Peyer's patch (tissue), 4 donors: ENCODE results near the gene SLC13A3. TPM values are rescaled to one million over a fixed set of nuclear protein-coding genes. Genes with fewer than 3 reads are reported as not detected.

ENCODE experiments used
- DNase-seq, 3 donors: peaks; one replicate each; pipeline ENCODE4 v3.0.0-alpha.2; 2017 to 2019
- H3K27ac ChIP-seq, 4 donors: fragments of 200-600 bp; sonication (generic); one replicate each; pipeline ENCODE4 v1.5.1; 2016 to 2019
- H3K27me3 ChIP-seq, 2 donors: fragments of 200-600 bp; sonication (generic); one replicate each; pipeline ENCODE4 v1.5.1; 2019
- H3K36me3 ChIP-seq, 3 donors: fragments of 200-600 bp; sonication (generic); one replicate each; pipeline ENCODE4 v1.5.1; 2016 to 2019
- H3K4me1 ChIP-seq, 4 donors: fragments of 200-600 bp; sonication (generic); one replicate each; pipeline ENCODE4 v1.5.1; 2016 to 2019
- H3K4me3 ChIP-seq, 4 donors: fragments of 200-600 bp; sonication (generic); 1 replicate in 3 of 4; 2 replicates in 1 of 4; pipeline ENCODE4 v1.5.1; 2016 to 2019; ENCODE audit warnings: mild to moderate bottlenecking in 1 of 4
- H3K9me3 ChIP-seq, 4 donors: fragments of 200-600 bp; sonication (generic); one replicate each; pipeline ENCODE4 v1.5.1; 2016 to 2019; ENCODE audit warnings: mild to moderate bottlenecking in 1 of 4
- POLR2A ChIP-seq, 2 donors: fragments of 450-650 bp; IDR thresholded peaks; one replicate each; pipeline ENCODE4 v1.5.1; 2017; ENCODE audit warnings: antibody characterized with exemption in 2 of 2, mild to moderate bottlenecking in 2 of 2, moderate library complexity in 2 of 2
- total RNA-seq, 4 donors: library from RNA; depleted of rRNA; stranded (reverse); fragments of >200 nt; gene quantifications; one replicate each; pipeline ENCODE4 v1.1.0, GENCODE V29; 2016
- TF ChIP-seq, protein P1 (sequence below), 6 experiments: fragments of 450-650 bp in 4 of 6; fragments of 200-600 bp in 2 of 6; sonication (generic) in 1 of 6; IDR thresholded peaks; one replicate each; pipeline ENCODE4 v1.5.1; 2017 to 2019; ENCODE audit warnings: antibody characterized with exemption in 6 of 6, mild to moderate bottlenecking in 3 of 6, moderate library complexity in 1 of 6

SLC13A3 gene
- total RNA-seq, 4 donors from 2014 or later, result 1.3 to 10.7 TPM; not detected in 2

GRCh38 chr20:46652699-46653098 is 1.4 kb upstream of the SLC13A3 start:
- Histone ChIP-seq H3K36me3 (no peaks in the 10 kb centered on the region), H3K4me3 (no peak overlapping the region), H3K4me1 (no peaks in the 10 kb centered on the region), H3K27me3 (peaks cover 0 to 9% of the 10 kb centered on the region in 2 donors), H3K27ac (no peak overlapping the region), H3K9me3 (no peaks in the 10 kb centered on the region)
- TF ChIP-seq, protein P1, sequence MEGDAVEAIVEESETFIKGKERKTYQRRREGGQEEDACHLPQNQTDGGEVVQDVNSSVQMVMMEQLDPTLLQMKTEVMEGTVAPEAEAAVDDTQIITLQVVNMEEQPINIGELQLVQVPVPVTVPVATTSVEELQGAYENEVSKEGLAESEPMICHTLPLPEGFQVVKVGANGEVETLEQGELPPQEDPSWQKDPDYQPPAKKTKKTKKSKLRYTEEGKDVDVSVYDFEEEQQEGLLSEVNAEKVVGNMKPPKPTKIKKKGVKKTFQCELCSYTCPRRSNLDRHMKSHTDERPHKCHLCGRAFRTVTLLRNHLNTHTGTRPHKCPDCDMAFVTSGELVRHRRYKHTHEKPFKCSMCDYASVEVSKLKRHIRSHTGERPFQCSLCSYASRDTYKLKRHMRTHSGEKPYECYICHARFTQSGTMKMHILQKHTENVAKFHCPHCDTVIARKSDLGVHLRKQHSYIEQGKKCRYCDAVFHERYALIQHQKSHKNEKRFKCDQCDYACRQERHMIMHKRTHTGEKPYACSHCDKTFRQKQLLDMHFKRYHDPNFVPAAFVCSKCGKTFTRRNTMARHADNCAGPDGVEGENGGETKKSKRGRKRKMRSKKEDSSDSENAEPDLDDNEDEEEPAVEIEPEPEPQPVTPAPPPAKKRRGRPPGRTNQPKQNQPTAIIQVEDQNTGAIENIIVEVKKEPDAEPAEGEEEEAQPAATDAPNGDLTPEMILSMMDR (IDR thresholded peaks at IDR 0.05), result no peak
- no peak for TF ChIP-seq POLR2A (IDR thresholded peaks at IDR 0.05)
- DNase-seq, result no peak

- Histone ChIP-seq H3K27ac (no peak overlapping the region), H3K27me3 (peaks cover 0 to 9% of the 10 kb centered on the region in 2 donors), H3K4me3 (no peak overlapping the region)
These were observed 626 bp downstream of the SLC13A3 start for GRCh38 chr20:46650575-46651090.

DNA sequence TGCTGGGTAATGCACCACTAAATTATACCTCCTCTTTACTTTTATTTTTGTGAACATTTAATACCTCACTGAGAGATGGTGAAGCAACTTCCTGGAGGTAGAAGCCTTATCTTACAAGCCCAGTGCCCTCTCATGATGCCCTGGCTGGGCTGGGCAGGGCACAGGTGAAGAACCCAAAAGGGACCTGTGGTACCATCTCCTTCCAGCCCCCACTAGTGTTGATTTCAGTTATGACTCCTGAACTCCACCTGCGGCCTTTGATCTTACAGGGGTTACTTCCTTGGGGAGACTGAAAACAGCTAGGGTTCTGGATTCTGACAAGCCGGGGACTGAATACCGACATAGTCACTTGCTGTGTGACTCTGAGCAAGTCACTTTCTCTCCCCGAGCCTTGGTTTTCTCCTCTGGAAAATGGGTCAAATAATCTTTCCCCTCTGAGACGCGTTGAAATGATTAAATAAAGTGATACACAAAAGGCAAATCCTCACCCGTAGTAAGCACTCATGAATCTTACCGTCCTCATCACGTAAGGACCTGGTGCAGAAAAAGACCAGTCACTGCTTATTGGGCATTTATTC is 1.2 kb downstream of the SLC13A3 start:
- peaks cover 0 to 9% of the 10 kb centered on the region in 2 donors for H3K27me3 ChIP-seq
- DNase-seq, result no peak
- no peaks in the 10 kb centered on the region for H3K36me3 ChIP-seq
- H3K4me3 ChIP-seq, result no peak overlapping the region
- no peaks in the 10 kb centered on the region for H3K4me1 ChIP-seq
- TF ChIP-seq, protein P1 (IDR thresholded peaks at IDR 0.05), result no peak
- no peak for TF ChIP-seq POLR2A (IDR thresholded peaks at IDR 0.05)
- no peaks in the 10 kb centered on the region for H3K9me3 ChIP-seq
- H3K27ac ChIP-seq, result no peak overlapping the region

More at GRCh38 chr20:46650575-46651090, 626 bp downstream of the SLC13A3 start:
- no peak for TF ChIP-seq POLR2A (IDR thresholded peaks at IDR 0.05)
- TF ChIP-seq, protein P1 (IDR thresholded peaks at IDR 0.05), result no peak
- H3K4me1 ChIP-seq, result no peaks in the 10 kb centered on the region
- H3K9me3 ChIP-seq, result no peaks in the 10 kb centered on the region
- DNase-seq, result no peak
- H3K36me3 ChIP-seq, result no peaks in the 10 kb centered on the region

DNA sequence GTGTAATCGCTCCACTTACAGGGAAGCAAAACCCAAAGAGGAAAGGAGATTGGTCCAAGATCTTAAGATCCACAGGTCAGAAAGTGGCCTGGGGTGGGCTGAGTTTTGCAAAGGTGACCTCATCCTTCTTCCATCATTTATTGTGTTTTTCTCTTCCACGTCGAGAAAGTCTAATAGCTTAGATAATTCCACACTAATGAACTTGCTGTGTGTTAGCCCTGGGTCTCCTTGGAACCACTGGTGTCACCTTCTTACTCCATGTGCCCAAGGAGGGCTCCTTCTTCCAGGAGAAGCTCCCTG is 1.7 kb downstream of the SLC13A3 start:
- no peak for DNase-seq
- Histone ChIP-seq H3K9me3 (no peaks in the 10 kb centered on the region), H3K36me3 (no peaks in the 10 kb centered on the region), H3K27me3 (peaks cover 0 to 9% of the 10 kb centered on the region in 2 donors), H3K27ac (no peak overlapping the region), H3K4me3 (no peak overlapping the region), H3K4me1 (no peaks in the 10 kb centered on the region)
- TF ChIP-seq POLR2A (IDR thresholded peaks at IDR 0.05), result no peak
- TF ChIP-seq, protein P1 (IDR thresholded peaks at IDR 0.05), result no peak

GRCh38 chr20:46648903-46649649 is 2.2 kb downstream of the SLC13A3 start:
- TF ChIP-seq, protein P1 (IDR thresholded peaks at IDR 0.05), result no peak
- TF ChIP-seq POLR2A (IDR thresholded peaks at IDR 0.05), result no peak
- Histone ChIP-seq H3K27me3 (peaks cover 0 to 9% of the 10 kb centered on the region in 2 donors), H3K36me3 (no peaks in the 10 kb centered on the region), H3K4me1 (no peaks in the 10 kb centered on the region), H3K9me3 (no peaks in the 10 kb centered on the region), H3K27ac (no peak overlapping the region), H3K4me3 (no peak overlapping the region)
- no peak for DNase-seq
